Loucy (cell line): ENCODE results near the gene RNF141.

ENCODE experiments used
- EZH2phosphoT487 ChIP-seq: fragments of 200-600 bp; IDR thresholded peaks from 2 replicates; pipeline ENCODE4 v1.6.1; 2018; ENCODE audit warnings: antibody characterized with exemption, mild to moderate bottlenecking, moderate library complexity, borderline replicate concordance
- TF ChIP-seq, protein P1 (sequence below): fragments of 200-600 bp; sonication (generic); conservative IDR thresholded peaks from 2 replicates; pipeline ENCODE4 v1.5.1; 2014; ENCODE audit warnings: mild to moderate bottlenecking, antibody characterized with exemption, low read length

DNA sequence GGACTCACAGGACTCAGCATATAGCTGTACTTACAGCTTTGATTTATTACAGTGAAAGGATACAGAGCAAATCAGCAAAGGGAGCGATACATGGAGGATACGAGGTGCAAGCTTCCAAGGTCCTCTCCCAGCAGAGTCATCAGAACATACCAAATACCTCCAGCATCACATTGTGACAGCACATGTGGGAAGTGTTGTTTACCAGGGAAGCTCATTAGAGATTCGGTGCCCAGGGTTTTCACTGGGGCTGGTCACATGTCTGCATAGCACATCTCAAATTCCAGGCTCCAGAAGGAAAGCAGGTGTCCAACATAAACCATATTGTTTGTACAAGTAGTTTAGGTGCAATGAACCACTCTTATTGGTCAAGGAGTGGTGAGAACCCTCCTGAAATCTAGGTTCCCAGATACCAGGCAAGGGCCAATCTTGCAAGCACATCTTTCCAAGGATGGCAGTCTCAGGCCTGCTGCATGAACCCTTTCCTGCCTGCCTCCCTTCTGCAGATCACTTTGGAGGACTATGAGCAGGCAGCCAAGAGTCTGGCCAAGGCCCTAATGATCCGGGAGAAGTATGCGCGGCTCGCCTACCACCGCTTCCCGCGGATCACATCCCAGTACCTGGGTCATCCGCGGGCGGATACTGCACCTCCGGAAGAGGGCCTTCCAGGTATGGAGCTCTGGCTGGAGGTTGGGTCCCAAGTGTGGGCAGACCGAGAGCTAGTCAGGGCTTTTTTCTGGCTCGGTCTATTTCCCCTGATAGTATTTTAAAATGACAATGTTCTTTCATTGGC, 59.2 kb downstream of the RNF141 start:
- TF ChIP-seq, protein P1, sequence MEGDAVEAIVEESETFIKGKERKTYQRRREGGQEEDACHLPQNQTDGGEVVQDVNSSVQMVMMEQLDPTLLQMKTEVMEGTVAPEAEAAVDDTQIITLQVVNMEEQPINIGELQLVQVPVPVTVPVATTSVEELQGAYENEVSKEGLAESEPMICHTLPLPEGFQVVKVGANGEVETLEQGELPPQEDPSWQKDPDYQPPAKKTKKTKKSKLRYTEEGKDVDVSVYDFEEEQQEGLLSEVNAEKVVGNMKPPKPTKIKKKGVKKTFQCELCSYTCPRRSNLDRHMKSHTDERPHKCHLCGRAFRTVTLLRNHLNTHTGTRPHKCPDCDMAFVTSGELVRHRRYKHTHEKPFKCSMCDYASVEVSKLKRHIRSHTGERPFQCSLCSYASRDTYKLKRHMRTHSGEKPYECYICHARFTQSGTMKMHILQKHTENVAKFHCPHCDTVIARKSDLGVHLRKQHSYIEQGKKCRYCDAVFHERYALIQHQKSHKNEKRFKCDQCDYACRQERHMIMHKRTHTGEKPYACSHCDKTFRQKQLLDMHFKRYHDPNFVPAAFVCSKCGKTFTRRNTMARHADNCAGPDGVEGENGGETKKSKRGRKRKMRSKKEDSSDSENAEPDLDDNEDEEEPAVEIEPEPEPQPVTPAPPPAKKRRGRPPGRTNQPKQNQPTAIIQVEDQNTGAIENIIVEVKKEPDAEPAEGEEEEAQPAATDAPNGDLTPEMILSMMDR: no peak
- TF ChIP-seq EZH2phosphoT487: no peak
